ENCODE results near the gene PGD. TPM values are rescaled to one million over a fixed set of nuclear protein-coding genes. Genes with fewer than 3 reads are reported as not detected.

Gene PGD
- polyA plus RNA-seq, 2 of the 4 experiments (the other 2 are of a cell fraction), result 700 to 1,758 TPM

DNA sequence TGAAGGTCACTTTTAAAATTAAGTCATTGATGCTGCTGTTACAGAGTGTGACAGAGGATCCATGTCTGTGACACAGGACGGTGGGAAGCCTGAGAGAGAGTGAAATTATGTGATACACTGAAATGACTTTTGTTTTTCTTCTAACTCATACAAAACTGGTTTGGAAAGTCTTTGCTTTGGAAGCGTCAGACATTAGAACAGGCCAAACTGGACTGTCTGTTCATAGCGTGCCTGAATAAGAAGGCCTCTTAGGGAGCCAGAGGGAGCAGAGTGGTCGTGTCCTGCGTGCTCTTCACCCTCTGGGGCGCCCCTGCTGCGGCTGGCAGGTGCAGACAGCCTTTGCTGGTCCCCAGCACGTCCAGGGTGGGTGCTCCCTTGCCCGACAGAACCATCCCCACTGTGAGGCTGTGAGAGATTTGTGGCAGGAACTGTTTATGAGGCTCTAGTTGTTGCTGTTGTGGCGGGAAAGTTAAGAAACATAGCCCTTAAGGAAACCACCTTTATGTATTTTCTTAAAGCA, 19.7 kb upstream of the PGD start:
- FAIRE-seq (no peak), ATAC-seq (no peak; a peak in 1 of 6 replicates), DNase-seq (ENCODE audit: low read depth in 1 of 2, low spot score in 1 of 2) (no peak)
- ChIA-PET POLR2A (interaction anchor here (1.0 to 2.3 kb wide), 4 partner anchors 9 to 51 kb away, joined by 3 to 30 read pairs (median 12); partner anchors contain the start of genes CENPS and PGD), CTCF (interaction anchor here (1.0 to 3.2 kb wide), 7 partner anchors 8 to 52 kb away, joined by 3 to 63 read pairs (median 33); partner anchors contain the start of genes CENPS and PGD)
- Histone ChIP-seq H3K4me3 (no peak overlapping the region), H3K4me2 (peak overlapping the region; percentile 67), H3K27ac (peak overlapping the region; percentile 99), H3K9me3 (no peaks in the 10 kb centered on the region), H3K4me1 (peaks cover 78% of the 10 kb centered on the region)
- 60% methylated on average over 10 of the region's 10 CpGs for WGBS (ENCODE audit: missing lambda C conversion rate)
- TF ChIP-seq HOXB13 (CRISPR knock-in tag; IDR thresholded peaks at IDR 0.05; ENCODE audit: low read depth), result peak; percentile 49; the same call in 1 of the 2 replicates
- TF ChIP-seq, protein P1, sequence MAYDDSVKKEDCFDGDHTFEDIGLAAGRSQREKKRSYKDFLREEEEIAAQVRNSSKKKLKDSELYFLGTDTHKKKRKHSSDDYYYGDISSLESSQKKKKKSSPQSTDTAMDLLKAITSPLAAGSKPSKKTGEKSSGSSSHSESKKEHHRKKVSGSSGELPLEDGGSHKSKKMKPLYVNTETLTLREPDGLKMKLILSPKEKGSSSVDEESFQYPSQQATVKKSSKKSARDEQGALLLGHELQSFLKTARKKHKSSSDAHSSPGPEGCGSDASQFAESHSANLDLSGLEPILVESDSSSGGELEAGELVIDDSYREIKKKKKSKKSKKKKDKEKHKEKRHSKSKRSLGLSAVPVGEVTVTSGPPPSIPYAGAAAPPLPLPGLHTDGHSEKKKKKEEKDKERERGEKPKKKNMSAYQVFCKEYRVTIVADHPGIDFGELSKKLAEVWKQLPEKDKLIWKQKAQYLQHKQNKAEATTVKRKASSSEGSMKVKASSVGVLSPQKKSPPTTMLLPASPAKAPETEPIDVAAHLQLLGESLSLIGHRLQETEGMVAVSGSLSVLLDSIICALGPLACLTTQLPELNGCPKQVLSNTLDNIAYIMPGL (CRISPR knock-in tag; IDR thresholded peaks at IDR 0.05; ENCODE audit: borderline replicate concordance), result no peak

DNA sequence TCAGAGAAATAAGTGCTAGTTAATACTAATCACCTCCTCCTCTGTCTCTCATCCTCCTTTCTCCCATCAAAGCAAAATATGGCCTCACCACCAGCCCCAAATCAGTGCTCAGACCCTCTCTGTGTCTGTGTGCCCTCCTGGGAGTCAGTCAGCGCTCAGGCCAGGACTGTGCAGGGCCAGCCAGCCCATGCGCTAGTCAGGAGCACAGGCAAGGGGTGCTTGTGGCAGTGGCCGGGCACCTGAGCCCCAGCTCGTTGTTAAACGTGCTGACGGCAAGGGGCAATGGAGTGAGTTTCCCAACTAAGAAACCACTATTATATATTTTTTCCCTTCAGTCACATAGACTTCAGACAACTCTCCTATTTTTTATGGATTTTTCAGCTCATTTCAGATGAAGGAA, 19.2 kb upstream of the PGD start:
- peak in 1 of 2 experiments; percentile 4; a peak in 1 of 6 replicates for ATAC-seq
- ChIA-PET POLR2A (no interaction called here), CTCF (interaction anchor here (0.8 to 1.4 kb wide), 3 partner anchors 23 to 51 kb away, joined by 3 to 4 read pairs (median 4); partner anchors contain the start of gene CENPS)
- no peak for FAIRE-seq
- no peaks in the 10 kb centered on the region for H3K9me3 ChIP-seq
- no peak overlapping the region for H3K4me3 ChIP-seq
- peak overlapping the region; percentile 67 for H3K4me2 ChIP-seq
- DNase-seq (ENCODE audit: low read depth in 1 of 2, low spot score in 1 of 2), result no peak
- 78% methylated on average over 4 of the region's 6 CpGs for WGBS (ENCODE audit: missing lambda C conversion rate)
- peak overlapping the region; percentile 99 for H3K27ac ChIP-seq
- TF ChIP-seq JUN (IDR thresholded peaks at IDR 0.05), result 0 out of 5 replicates have a peak, but pooled peaks of 1 of the 2 experiments have one; percentile 9
- no peak for TF ChIP-seq MAX (IDR thresholded peaks at IDR 0.05)
- peaks cover 77% of the 10 kb centered on the region for H3K4me1 ChIP-seq

DNA sequence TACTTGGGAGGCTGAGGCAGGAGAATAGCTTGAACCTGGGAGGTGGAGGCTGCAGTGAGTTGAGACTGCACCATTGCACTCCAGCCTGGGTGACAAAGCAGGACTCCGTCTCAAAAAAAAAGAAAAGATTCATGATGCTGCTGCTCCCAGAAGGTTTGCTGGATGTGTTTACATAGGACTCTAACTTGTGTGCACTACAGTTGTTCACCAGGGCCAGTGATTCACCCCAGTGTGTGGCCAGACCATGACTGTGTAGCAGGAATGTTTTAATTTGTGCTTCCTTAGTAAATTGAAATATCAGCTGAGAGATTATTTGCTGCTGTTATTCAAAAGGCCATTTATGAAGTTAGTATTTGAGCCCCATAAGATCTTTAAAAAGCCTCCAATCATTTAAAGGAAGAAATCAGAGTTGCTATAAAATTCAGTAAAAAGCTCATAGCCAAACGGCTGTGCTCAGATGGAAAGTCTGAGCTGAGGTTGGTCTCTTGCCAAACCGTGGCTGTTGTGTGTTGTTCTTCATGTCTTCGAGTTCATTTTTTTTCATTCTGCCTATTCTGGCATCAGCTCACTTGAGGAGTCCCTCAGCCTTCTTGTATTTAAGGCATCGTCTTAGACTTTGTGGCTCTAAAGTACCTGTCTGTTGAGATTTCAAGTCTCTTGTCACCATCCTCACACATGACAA, 18.1 kb upstream of the PGD start:
- no peaks in the 10 kb centered on the region for H3K9me3 ChIP-seq
- peak; percentile 80 to 85 for ATAC-seq
- peak overlapping the region; percentile 99 for H3K27ac ChIP-seq
- no peak overlapping the region for H3K4me3 ChIP-seq
- CTCF ChIA-PET, result interaction anchor here (0.6 to 1.5 kb wide), 5 partner anchors 10 to 100 kb away, joined by 3 to 6 read pairs (median 4); partner anchors contain the start of gene CENPS
- peak; percentile 64 to 89 for DNase-seq (ENCODE audit: low read depth in 1 of 2, low spot score in 1 of 2)
- WGBS (ENCODE audit: missing lambda C conversion rate), result under 1% methylated on average over 5 of the region's 5 CpGs
- H3K4me2 ChIP-seq, result peak overlapping the region; percentile 67
- no peak for FAIRE-seq
- POLR2A ChIA-PET, result interaction anchor here (0.8 to 1.9 kb wide), 2 partner anchors 10 to 18 kb away, joined by 4 to 18 read pairs; partner anchors contain the start of gene PGD
- H3K4me1 ChIP-seq, result peaks cover 83% of the 10 kb centered on the region
- no peak for TF ChIP-seq TFCP2L1 (CRISPR knock-in tag; IDR thresholded peaks at IDR 0.05)
- no peak for TF ChIP-seq ZNF302 (CRISPR knock-in tag; IDR thresholded peaks at IDR 0.05)
- TF ChIP-seq MAFK (IDR thresholded peaks at IDR 0.05; ENCODE audit: partially characterized antibody), result peak; percentile 37
- no peak for TF ChIP-seq SREBF2 (IDR thresholded peaks at IDR 0.05)
- no peak for TF ChIP-seq TP53 (CRISPR knock-in tag; IDR thresholded peaks at IDR 0.05)
- no peak for TF ChIP-seq HEYL (CRISPR knock-in tag; IDR thresholded peaks at IDR 0.05)
- TF ChIP-seq EHF (CRISPR knock-in tag; IDR thresholded peaks at IDR 0.05), result no peak; the same call in 1 of the 2 replicates
- peak; percentile 63 for TF ChIP-seq FOSL2 (IDR thresholded peaks at IDR 0.05)
- peak; percentile 91 for TF ChIP-seq FOSL2 (CRISPR knock-in tag; IDR thresholded peaks at IDR 0.05)
- TF ChIP-seq RARB (CRISPR knock-in tag; IDR thresholded peaks at IDR 0.05), result 0 out of 2 replicates have a peak, but pooled peaks have one; percentile 32
- TF ChIP-seq CEBPB (IDR thresholded peaks at IDR 0.05), result no peak
- TF ChIP-seq, protein P2, sequence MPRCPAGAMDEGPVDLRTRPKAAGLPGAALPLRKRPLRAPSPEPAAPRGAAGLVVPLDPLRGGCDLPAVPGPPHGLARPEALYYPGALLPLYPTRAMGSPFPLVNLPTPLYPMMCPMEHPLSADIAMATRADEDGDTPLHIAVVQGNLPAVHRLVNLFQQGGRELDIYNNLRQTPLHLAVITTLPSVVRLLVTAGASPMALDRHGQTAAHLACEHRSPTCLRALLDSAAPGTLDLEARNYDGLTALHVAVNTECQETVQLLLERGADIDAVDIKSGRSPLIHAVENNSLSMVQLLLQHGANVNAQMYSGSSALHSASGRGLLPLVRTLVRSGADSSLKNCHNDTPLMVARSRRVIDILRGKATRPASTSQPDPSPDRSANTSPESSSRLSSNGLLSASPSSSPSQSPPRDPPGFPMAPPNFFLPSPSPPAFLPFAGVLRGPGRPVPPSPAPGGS (IDR thresholded peaks at IDR 0.05), result no peak
- TF ChIP-seq JUNB (IDR thresholded peaks at IDR 0.05), result peak; percentile 70
- TF ChIP-seq HOXB13 (CRISPR knock-in tag; IDR thresholded peaks at IDR 0.05; ENCODE audit: low read depth), result no peak
- TF ChIP-seq, protein P3, sequence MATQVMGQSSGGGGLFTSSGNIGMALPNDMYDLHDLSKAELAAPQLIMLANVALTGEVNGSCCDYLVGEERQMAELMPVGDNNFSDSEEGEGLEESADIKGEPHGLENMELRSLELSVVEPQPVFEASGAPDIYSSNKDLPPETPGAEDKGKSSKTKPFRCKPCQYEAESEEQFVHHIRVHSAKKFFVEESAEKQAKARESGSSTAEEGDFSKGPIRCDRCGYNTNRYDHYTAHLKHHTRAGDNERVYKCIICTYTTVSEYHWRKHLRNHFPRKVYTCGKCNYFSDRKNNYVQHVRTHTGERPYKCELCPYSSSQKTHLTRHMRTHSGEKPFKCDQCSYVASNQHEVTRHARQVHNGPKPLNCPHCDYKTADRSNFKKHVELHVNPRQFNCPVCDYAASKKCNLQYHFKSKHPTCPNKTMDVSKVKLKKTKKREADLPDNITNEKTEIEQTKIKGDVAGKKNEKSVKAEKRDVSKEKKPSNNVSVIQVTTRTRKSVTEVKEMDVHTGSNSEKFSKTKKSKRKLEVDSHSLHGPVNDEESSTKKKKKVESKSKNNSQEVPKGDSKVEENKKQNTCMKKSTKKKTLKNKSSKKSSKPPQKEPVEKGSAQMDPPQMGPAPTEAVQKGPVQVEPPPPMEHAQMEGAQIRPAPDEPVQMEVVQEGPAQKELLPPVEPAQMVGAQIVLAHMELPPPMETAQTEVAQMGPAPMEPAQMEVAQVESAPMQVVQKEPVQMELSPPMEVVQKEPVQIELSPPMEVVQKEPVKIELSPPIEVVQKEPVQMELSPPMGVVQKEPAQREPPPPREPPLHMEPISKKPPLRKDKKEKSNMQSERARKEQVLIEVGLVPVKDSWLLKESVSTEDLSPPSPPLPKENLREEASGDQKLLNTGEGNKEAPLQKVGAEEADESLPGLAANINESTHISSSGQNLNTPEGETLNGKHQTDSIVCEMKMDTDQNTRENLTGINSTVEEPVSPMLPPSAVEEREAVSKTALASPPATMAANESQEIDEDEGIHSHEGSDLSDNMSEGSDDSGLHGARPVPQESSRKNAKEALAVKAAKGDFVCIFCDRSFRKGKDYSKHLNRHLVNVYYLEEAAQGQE (IDR thresholded peaks at IDR 0.05), result no peak
- TF ChIP-seq KDM1A (IDR thresholded peaks at IDR 0.05; ENCODE audit: low read depth), result no peak
- no peak for TF ChIP-seq HDAC2 (IDR thresholded peaks at IDR 0.05)
- TF ChIP-seq HOXA7 (CRISPR knock-in tag; IDR thresholded peaks at IDR 0.05), result 0 out of 2 replicates have a peak, but pooled peaks have one; percentile 6
- TF ChIP-seq, protein P4, sequence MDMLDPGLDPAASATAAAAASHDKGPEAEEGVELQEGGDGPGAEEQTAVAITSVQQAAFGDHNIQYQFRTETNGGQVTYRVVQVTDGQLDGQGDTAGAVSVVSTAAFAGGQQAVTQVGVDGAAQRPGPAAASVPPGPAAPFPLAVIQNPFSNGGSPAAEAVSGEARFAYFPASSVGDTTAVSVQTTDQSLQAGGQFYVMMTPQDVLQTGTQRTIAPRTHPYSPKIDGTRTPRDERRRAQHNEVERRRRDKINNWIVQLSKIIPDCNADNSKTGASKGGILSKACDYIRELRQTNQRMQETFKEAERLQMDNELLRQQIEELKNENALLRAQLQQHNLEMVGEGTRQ (IDR thresholded peaks at IDR 0.05), result no peak
- TF ChIP-seq BHLHE40 (IDR thresholded peaks at IDR 0.05; ENCODE audit: low read depth, low read length), result no peak
- no peak for TF ChIP-seq ESRRA (IDR thresholded peaks at IDR 0.05; ENCODE audit: borderline replicate concordance, low read length)
- no peak for TF ChIP-seq CHD2 (IDR thresholded peaks at IDR 0.05; ENCODE audit: low read length, partially characterized antibody)

Measured in A549 (cell line).